ENCODE data around the gene ZNF746.

DNA sequence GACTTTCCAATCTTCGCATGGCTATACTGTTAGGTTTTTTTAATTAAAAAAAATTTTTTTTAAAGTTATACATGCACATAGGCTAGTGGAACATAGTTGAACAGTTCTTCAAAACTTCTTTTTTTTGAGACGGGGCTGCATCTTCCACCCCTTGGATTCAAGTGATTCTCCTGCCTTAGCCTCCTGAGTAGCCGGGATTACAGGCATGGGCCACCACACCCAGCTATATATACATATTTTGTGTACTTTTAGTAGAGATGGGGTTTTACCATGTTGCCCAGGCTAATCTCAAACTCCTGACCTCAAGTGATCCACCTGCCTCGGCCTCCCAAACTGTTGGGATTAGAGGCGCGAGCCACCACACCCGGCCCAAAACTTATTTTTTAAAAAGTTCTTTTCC lies 54.1 kb downstream of the ZNF746 start:
- TF ChIP-seq, protein P1, sequence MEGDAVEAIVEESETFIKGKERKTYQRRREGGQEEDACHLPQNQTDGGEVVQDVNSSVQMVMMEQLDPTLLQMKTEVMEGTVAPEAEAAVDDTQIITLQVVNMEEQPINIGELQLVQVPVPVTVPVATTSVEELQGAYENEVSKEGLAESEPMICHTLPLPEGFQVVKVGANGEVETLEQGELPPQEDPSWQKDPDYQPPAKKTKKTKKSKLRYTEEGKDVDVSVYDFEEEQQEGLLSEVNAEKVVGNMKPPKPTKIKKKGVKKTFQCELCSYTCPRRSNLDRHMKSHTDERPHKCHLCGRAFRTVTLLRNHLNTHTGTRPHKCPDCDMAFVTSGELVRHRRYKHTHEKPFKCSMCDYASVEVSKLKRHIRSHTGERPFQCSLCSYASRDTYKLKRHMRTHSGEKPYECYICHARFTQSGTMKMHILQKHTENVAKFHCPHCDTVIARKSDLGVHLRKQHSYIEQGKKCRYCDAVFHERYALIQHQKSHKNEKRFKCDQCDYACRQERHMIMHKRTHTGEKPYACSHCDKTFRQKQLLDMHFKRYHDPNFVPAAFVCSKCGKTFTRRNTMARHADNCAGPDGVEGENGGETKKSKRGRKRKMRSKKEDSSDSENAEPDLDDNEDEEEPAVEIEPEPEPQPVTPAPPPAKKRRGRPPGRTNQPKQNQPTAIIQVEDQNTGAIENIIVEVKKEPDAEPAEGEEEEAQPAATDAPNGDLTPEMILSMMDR (IDR thresholded peaks at IDR 0.05), result no peak
- TF ChIP-seq POLR2A (IDR thresholded peaks at IDR 0.05), result no peak

Data from testis (tissue), 2 donors.